ENCODE data around the gene NDUFA11.
A peak's percentile ranks its signal among the peaks of the same experiment; 100 is the strongest.

DNA sequence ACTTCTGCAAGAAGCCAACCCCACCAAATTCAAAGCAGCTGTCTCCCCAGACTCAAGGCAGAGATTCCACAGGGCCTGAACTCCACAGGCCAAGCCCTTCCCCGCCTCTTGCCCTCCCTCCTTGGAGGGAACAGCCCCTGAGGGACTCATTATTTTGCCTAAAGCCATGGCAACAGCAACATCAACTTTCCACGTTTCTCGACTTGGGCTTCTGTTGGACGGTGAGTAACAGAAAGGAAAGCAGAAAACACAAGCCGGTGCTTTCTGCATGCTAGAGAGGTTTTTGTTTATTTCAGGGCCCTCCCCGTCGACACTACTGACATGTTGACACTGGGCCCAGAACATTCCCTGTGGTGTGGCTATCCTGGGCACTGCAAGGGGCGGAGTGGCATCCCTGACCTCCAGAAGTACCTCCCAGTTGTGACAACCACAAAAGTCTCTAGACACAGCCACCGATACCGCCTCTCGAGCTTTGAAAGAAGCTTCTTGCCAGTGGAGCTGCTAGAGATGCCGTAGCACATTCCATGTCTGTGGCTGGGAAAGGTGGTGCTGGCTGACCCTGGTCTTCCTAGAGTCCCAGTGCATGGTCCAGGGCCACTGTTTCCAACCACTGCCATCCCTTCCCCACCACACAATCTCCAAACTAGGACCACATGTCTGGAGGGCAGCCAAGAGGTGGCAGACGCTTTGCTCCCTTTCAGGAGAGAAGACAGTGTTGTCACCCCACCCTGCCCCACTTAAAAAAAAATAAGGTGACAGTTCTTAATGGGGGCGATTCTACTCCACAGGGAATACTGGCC is 23.3 kb upstream of the NDUFA11 start:
- TF ChIP-seq POLR2A (IDR thresholded peaks at IDR 0.05) (no peak), POLR2AphosphoS5 (IDR thresholded peaks at IDR 0.05) (peak; percentile 13 to 45 (median 23))
- TF ChIP-seq, protein P1, sequence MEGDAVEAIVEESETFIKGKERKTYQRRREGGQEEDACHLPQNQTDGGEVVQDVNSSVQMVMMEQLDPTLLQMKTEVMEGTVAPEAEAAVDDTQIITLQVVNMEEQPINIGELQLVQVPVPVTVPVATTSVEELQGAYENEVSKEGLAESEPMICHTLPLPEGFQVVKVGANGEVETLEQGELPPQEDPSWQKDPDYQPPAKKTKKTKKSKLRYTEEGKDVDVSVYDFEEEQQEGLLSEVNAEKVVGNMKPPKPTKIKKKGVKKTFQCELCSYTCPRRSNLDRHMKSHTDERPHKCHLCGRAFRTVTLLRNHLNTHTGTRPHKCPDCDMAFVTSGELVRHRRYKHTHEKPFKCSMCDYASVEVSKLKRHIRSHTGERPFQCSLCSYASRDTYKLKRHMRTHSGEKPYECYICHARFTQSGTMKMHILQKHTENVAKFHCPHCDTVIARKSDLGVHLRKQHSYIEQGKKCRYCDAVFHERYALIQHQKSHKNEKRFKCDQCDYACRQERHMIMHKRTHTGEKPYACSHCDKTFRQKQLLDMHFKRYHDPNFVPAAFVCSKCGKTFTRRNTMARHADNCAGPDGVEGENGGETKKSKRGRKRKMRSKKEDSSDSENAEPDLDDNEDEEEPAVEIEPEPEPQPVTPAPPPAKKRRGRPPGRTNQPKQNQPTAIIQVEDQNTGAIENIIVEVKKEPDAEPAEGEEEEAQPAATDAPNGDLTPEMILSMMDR (IDR thresholded peaks at IDR 0.05) = no peak
